Right renal pelvis (tissue), 4 donors: ENCODE data around the gene SRC. TPM values are rescaled to one million over a fixed set of nuclear protein-coding genes. Genes with fewer than 3 reads are reported as not detected.
"Not testable (repeated sequence)": the region's sequence is repeated elsewhere in the genome, so short reads cannot be mapped to it uniquely, and the experiment has no call there.

Source experiments
- DNase-seq, 4 donors: peaks; one replicate each; pipeline ENCODE4 v3.0.0-alpha.2; 2013; ENCODE audit warnings: low read depth in 4 of 4, low spot score in 3 of 4, missing footprints in 1 of 4
- polyA plus RNA-seq, 4 donors: library from polyadenylated mRNA; unstranded; fragments of 120-200 nt; gene quantifications; one replicate each; pipeline ENCODE4 v1.2.1, GENCODE V29; 2013; ENCODE audit not compliant: insufficient read length in 4 of 4

Gene SRC
- polyA plus RNA-seq, 4 donors: 51.2 to 67.5 (median 58.2) TPM

DNA sequence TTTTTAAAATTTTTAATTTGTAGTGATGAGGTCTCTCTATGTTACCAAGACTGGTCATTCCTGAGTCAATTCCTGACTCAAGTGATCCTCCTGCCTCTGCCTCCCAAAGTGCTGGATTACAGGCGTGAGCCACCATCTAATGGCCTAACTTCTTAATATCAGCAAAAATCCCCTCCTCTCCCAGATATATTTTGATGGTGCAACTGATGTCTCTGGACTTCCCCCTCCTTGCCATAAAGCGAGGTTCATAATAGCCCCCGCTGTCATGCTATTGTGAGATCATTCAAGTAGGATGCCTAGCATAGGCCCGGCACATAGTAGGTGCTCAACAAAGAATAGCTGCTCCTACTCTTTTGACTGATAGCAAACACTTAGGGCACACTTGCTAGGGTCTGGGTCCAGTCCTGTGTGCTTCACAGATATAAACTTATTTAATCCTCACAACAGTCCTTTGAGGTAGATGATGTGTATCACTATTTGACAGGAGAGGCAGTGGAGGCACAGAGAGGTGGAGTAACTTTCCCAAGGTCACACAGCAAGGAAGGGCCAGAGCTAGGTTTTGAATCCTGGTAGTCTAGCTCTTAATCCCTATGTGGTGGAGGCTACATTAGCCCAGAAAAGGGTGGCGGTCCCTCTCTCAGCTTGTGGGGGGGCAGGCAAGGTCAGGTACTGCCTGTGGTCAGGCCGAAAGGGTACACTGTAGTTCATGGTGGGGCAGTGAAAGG is 14.6 kb downstream of the SRC start:
- DNase-seq: no peak

DNA sequence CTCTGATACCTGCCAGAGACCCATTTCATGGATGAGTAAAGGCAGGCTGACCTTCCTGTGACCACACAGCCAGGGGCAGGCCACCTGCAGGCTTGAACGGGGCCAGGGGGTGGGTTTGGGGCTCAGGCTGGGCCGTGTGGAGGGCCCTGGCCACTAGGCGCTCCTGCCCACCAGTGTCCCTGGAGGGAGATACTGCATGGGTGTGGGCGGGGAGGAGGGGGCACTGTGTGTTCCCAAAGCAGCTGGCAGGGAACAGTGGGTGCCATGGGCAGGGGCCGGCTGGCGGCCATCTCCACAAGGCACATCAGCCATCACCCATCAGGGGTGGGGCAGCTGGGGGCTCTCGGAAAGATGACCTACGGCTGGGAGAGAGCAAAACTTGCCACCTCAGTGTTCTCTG is 15.4 kb downstream of the SRC start:
- DNase-seq: no peak

DNA sequence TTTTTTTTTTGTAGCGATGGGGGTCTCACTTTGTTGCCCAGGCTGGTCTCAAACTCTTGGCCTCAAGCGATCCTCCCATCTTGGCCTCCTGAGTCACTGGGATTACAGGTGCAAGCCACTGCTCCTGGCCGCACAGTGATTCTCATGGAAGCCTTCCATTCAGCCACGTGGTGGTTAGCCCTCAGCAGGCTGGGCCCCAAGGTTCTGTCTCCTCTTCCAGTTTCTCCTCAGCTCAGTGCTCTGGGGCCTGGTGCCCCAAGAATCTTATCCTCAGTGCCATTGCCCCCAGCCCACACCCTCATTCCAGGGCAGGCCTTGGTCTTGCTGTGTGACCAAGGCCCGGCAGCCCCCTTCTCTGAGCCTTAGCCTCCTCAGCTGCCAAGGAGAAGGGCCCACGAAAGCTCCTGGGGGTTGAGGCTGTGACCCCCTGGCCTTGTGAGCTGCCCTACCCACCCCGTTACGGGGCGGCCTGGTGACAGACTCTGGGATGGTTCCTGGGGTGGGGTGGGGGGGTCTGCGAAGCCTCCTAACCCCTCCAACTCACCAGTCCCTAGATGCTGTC is 16.4 kb downstream of the SRC start:
- DNase-seq: no peak

DNA sequence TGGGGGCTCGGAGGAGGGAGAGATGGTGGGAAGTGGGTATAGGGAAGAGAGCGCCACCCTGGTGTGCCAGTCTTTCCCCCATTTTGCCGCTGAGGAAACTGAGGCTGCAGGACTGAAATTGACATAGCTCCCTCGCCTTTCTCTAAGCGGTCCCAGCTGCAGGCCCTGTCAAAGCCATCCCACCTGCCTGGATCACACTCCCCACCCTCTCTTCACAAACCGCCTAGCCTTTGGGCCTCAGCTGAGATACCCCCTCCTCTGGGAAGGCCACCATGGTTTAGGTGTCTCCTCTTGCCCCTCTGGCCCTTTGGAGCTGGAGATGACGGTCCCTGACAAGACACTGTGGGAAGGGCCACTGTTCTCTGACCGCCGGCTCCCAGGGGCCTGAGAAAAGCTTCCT is 16.9 kb downstream of the SRC start:
- DNase-seq: no peak

DNA sequence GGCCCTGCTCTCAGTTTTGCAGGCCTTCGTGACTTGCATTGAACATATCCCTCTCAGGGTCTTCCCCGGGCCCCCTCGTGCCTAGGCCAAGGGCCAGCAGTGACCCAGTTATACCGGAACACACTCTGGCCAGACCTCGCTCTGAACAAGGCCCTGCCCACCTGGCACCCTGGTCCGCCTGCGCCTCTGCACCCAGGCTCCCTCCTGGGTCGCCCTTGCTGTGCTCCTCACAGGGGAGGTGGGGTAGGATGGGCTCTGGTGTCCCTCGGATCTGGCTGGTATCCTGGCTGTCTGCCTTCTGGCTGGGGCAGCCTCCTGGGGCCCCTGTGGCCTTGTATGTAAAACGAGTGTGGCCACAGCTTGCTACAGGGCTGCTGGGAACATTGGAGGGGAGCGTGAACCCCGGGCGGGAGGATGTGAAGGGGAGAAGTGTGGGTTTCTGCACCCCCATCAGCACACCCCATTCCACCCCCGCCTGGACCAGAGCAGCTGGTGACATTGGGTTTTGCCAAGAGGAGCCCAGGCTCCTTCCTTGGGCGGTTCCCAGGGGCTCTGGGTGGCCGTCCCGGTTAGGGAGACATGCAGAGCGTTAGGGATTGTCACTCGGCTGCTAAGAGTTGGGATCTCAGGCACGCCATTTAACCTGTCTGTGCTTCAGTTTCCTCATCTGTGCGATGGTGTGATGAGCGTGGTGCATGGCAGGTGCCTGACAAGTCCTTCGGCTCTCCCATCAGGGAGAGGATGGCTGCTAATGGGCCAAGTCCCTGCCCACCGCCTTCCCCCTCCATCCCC is 17.5 kb downstream of the SRC start:
- no peak for DNase-seq

DNA sequence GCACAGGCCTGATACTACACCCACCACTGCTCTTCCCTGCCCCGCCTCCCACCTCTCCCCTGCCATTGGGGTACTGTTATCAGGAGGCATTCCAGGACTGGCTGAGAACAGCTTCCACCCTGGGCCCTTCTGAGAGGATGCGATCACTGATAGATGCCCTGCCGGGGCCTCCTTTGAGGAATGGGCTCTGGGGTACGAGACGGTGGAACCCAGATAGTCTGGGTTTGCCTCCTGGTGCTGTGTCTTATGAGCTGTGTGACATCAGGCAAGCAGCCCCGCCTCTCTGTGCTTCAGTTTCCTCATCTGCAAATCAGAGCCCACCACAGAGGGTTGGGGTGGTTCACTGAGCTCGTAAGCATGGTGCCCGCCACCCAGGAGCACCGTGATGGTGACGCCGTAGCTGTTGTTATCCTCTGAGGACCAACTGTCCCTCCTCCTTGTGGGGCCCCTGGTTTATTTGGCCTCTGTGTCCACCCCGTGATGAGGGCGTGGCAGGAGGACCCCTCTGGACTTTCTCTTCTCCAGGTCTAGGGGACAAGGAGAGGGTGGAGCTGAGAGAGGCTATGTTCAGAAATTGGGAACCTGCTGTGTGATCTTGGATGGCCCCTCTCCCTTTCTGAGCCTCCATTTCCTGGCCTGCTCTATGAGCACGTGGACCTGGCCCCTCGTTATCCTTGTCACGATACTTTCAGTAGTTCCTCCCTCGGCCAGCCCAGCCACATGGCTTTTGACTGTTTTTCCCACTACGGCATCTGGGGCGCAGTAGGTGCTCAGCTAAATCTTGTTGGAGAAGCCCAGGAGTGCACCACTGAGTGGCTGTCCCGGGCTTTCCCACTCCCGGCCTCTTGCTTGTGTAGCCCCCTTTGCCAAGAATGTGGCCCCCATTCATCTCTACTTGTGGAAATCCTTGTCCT is 18.3 kb downstream of the SRC start:
- no peak for DNase-seq

DNA sequence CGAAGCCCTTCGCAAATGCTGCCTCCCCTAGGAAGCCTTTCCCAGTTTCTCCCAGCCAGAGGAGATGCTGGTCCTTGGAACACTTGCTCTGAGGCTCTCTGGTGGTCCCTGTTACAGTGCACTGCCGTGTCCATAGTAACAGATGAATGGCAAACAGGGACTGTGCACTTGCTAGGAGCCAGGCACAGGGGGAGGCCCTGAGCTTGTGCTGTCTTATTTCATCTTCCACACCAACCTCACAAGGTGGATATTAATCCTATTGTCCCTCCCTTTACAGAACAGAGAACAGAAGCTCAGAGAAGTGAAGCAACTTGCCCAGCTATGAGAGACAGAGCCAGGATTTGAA is 19.0 kb downstream of the SRC start:
- no peak for DNase-seq

DNA sequence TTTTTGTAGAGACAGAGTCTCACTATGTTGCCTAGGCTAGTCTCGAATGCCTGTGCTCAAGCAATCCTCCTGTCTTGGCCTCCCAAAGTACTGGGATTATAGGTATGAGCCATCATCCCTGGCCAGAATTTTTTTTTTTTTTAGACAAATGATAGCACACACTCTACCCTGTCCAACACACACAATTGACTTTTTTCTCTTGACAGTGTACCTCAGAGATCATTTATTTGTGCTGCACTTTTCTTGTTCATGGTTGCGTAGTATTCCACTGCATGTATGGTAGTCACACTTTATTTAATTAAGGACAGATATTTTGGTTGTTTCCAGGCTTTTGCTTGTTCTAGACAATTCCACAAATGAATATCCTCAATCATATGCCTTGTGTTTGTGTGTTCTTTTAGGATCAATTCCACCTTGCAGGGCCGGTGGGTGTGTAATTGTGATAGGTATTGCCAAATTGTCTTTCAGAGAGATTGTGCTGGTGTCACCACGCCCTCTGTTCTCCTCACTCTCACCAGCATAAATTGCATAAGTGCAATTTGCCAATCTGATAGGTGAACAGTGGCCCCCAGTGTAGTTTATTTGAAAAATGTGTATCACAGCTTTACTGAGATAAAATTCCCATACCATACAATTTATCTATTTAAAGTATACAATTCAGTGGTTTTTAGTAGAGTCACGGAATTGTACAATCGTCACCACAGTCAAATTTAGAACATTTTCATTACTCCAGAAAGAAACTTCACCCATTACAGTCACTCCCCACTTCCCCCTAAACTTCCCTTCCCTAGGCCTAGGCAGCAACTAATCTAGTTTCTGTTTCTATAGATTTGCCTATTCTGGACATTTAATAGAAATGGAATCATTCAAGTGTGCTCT is 20.1 kb downstream of the SRC start:
- no peak for DNase-seq

DNA sequence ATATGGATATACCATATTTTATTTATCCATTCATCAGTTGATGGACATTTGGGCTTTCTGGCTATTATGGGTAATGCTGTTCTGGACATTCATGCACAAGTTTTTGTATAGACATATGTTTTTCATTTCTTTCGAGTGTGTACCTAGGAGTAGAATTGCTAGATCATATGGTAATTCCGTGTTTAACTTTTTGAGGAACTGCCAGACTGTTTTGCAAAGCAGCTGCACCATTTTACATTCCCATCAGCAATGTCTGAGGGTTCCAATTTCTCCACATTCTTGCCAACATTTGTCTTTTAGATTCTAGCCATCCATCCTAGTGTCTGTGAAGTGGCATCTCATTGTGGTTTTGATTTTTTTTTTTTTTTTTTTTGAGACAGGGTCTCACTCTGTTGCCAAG is 20.8 kb downstream of the SRC start:
- no peak for DNase-seq

DNA sequence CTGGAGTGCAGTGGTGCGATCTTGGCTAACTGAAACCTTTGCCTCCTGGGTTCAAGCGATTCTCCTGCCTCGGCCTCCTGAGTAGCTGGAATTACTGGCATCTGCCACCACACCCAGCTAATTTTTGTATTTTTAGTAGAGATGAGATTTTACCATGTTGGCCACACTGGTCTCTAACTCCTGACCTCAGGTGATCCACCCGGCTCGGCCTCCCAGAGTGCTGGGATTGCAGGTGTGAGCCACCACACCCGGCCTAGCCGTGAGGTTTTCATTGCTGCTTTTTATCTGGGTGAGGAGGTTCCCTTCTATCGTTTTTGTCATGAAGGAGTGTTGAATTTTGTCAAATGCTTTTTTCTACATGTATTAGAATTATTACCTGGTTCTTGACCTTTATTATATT is 23.9 kb downstream of the SRC start:
- no peak for DNase-seq

DNA sequence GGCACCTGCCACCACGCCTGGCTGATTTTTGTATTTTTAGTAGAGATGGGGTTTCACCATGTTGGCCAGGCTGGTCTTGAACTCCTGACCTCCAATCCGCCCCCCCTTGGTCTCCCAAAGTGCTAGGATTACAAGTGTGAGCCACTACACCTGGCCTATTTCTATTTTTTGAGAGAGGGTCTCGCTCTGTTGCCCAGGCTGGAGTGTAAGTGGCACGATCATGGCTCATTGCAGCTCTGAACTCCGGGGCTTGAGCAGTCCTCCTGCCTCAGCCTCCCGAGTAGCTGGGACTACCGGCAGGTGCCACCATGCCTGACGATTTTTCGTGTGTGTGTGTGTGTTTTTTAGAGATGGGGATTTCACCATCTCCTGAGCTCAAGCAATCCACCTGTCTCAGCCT is 25.9 kb downstream of the SRC start:
- not testable (repeated sequence) for DNase-seq

DNA sequence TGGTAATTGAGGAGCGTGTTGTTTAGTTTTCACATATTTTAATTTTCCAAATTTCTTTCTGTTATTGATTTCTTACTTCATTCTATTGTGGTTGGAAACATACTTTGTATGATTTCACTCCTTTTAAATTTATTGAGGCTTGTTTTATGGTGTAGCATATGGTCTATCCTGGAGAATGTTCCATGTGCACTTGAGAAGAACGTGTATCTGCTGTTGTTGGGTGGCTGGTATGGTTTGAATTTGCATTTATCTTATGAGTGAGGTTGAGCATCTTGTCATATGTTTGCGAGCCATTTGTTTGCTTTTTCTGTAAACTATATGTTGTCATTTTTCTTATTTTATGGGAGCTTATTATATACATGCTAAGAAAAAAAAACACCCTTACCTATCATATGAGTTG is 26.5 kb downstream of the SRC start:
- DNase-seq: no peak

DNA sequence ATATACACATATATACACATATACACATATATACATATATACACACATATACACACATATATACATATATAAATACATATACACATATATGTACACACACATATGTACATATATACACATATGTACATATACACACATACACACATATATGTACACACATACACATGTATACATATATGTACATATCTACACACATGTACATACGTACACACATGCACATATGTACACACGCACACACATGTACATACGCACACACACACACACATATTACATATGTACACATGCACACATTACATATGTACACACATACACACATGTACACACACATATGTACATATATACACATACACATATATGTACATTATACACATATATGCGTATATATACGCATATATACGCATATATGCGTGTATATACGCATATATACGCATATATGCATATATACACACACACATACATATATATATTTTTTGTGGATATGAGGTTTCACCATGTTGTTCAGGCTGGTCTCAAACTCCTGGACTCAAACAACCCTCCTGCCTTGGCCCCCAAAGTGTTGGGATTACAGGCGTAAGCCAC is 27.2 kb downstream of the SRC start:
- DNase-seq: no peak

DNA sequence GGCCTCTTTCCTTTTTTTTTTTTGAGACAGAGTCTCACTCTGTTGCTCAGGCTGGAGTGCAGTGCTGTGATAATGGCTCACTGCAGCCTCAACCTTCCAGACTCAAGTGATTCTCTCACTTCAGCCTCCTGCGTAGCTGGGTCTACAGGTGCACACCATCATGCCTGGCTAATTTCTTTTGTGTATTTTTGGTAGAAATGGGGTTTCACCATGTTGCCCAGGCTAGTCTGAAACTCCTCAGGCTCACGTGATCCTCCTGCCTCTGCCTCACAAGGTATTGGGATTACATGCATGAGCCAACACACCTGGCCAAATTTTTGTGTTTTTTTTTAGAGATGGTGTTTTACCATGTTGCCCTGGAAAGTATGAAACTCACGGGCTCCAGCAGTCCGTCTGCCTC is 29.3 kb downstream of the SRC start:
- DNase-seq: no peak

DNA sequence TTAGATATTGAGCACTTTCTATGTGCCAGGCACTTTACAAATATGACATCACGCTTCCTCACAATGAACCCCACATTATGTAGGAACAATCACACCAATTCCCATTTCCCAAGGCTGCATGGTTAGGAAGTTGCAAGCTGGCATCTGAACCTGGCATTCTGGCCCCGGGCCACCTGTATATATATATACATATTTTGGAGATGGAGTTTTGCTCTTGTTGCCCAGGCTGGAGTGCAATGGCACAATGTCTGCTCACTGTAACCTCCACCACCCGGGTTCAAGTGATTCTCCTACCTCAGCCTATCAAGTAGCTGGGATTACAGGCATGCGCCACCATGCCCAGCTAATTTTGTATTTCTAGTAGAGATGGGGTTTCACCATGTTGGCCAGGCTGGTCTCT is 30.4 kb downstream of the SRC start:
- DNase-seq: no peak

DNA sequence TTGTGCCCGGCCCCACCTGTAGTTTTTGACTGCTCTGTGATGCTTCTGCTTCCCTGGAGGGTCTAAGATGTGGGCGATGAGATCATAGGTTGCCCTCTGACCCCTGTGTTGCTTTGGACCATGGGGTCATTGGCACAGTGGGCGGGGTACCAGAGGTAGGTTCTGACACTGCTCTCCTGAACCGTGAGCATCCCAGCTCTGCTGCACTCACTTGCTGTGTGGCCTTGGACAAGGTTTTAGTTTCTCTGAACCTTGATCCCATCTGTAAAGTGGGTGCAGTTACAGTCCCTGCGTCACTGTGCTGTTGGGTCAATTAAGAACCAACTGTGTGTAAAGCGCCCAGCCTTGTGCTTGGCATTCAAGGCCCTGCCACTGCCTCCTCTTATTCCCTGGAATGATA is 30.9 kb downstream of the SRC start:
- DNase-seq: no peak

DNA sequence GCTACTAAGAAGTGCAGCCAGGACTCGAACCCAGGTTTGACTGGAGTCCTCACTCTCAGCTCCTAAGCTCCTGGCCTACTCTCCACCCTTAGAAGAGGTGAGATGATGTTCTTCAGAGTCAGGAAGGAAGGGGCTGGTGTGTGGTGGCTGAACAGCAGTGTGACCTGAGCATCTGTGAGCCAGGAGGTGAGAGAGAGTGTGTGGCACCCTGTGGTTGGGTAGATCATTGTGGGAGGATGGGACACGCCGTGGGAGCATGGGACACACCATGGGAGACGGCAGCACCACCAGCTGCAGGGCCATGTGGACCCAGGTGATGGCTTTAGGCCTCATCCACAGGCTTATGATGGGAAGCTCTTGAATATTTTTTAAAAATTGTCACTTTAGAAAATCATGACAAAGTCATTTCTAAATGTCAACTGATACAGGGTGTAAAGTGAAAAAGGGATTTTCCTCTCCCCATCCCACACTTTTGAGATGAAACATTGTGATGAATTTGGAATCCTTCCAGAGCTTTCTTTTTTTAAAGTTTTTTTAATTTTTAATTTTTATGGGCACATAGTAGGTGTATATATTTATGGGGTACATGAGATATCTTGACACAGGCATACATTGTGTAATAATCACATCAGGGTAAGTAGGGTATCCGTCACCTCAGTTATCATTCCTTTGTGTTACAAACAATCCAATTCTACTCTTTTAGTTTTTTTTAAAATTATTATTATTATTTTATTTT is 31.6 kb downstream of the SRC start:
- DNase-seq: no peak

DNA sequence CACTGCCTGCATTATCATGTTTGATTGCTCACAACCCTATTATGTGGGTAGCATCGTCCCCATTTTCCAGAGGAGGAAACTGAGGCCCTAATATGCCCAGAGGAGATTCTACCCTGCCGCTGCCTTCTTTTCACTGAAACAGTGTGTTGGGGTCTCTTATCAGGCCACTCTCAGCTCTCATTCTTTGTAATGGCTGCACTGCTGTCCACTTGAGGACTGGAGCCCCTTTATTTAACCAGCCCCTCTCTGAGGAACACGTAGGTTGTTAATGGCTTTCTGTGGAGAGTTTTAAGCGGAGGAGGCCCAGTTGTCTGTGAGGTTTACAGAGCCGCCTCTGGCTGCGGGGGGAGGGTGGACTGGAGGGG is 32.5 kb downstream of the SRC start:
- DNase-seq: no peak
